NK-92 (cell line): ENCODE results near the gene DCDC2C.
"Not testable (repeated sequence)": the region's sequence is repeated elsewhere in the genome, so short reads cannot be mapped to it uniquely, and the experiment has no call there.

ENCODE experiments used
- DNase-seq: peaks from one replicate; lab custom pipeline; 2025; ENCODE audit not compliant: unreplicated experiment; lab: John Stamatoyannopoulos, UW

Gene DCDC2C

DNA sequence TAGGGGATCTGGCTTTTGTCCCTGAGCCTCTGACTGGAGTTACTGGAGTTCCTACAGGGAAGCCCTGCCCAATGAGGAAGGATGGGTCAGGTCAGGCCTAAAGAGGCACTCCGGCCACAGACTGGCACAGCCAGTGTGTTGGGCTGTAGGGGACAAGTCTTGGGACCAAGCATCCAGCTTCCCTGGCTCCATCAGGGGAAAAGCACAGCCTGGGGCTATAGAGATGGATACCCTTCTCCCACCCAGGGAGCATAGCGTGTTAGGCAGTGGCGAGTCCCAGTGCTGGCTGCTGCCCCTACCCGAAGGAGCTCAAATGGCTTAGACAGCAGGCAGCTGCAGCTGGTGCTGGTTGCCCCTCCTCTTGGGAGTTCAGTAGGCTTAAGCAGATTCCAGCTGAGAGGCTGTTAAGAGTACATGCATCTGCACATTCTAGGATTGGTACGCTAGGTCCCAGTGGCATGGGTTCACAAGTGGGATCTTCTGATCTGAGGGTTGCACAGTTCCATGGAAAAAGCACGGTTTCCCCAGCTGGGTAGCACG, 111.4 kb downstream of the DCDC2C start:
- no peak for DNase-seq

DNA sequence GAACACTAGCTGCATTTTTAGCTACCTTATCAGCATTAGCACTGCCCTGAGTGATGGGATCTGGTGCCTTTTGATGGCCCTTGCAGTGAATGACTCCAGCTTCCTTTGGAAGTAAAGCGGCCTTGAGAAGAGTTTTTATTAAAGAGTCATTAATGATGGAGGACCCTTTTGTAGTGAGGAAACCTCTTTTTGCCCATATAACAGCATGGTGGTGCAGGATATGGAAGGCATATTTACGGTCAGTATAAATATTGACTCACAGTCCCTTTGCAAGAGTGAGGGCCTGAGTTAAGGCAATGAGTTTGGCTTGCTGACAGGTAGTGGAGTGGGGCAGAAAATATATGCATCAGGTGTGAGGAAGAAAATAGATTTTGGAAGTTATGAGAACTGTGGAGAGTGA, 113.8 kb downstream of the DCDC2C start:
- not testable (repeated sequence) for DNase-seq

DNA sequence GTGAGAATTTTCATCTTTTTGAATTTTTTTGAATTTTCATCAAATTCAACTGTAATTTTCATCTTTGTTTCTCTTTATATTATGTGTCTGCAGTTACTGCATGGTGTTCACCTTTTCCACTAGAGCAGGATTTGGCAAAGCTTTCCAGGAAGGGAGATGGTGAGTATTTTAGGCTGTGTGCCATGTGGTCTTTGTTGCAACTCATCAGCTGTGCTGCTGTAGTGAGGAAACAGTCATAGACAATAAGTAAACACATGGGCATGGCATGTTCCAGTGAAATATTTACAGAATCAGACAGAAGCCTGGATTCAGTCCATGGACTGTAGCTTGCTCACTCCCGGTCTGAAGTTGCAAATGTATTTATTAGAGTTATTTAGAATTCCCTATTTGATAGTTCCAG, 120.4 kb downstream of the DCDC2C start:
- no peak for DNase-seq

DNA sequence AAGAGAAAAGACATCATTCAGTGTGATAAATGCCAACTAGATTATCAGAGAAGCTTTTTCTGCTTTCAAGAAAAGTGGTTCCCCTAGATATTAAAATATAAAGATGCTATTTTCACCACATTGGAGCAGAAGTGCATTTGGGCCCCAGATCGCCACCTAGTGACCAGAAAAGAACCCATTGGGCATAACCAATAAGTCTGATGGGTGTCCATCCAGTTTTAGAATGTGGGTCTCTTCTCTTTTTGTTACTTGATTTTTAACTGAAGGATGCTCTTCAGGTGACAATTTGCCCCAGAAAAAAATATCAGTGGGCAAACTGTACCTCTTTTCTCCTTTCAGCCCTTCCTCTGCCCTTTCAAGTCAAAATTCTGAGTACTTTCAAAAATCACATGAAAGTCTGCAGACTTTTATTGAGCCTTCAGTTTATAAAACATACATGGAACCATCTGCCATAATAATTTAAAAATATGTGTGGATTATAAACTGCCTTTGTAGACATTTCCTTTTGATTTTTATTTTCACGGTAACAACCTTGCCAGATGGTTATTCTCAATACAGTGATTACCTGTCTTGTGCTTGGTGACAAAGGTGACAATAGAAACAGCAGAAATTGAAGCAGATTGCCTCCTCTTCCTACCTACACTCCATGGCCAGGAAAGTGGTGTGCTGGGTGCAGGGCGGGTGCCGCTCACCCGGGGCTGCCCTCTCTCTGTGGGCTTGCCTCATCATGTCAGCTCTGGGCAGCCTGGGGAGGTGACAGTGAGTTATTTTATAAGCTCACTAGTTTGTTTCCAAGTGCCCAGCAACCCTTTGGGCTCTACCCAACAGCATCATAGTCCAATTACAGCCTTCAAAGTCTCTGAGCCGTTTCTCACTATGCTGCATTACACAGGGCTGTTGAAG, 124.5 kb downstream of the DCDC2C start:
- no peak for DNase-seq

DNA sequence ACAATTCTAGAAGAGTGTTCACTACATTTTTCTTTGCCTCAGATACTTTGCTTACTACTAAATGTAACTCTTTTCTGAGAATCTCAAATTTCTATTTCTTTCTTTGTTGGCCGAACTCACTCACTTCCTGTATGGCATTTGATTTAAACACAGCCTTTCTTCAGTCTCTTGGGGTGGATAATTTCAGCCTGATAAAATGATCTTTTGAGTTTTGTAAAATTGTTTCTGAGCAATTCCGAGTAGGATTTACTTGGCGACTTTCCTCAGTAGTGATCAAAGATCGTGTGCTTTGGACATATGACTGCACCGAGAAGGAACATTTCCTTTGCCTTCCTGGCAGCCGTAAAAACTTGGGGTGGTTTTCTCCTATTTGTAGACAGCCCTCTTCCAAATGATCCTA, 127.4 kb downstream of the DCDC2C start:
- no peak for DNase-seq

DNA sequence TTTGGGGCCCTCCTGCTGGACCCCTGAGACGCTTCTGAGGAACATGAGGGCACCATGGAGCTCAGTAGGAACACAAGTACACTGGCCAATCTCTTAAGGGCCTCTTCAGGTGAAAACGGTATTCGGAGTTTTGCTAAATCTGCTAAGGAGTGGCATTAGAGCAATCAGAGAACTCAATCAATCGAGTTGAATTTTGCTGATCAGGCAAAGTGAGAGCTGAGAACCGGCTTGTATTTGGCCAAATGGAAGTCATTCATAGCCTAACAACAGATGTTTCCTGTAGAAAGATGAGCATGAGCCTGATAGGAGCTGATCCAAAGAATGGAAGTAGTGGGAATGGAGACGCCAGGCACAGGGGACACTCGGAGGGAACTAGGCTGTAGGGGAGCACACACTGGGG, 133.7 kb downstream of the DCDC2C start:
- no peak for DNase-seq

DNA sequence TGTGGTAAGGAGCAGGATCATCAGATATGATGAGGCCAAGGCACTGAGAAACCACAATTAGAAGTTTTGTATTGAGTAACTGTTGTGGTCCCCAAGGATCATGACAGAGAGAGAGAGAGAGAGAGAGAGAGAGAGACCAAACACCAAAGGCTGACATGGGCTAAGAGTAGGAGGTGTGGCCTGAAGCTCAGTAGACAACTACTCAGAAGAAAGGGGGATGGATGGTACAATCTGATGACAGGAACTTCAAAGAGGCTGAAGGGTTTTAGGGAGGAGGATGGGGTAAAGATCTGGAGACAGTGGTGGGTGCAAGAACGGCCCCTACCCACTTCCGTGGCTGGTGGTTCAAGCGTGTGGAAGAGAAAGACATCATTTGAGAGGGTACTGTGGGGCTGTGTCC, 135.0 kb downstream of the DCDC2C start:
- DNase-seq = no peak

DNA sequence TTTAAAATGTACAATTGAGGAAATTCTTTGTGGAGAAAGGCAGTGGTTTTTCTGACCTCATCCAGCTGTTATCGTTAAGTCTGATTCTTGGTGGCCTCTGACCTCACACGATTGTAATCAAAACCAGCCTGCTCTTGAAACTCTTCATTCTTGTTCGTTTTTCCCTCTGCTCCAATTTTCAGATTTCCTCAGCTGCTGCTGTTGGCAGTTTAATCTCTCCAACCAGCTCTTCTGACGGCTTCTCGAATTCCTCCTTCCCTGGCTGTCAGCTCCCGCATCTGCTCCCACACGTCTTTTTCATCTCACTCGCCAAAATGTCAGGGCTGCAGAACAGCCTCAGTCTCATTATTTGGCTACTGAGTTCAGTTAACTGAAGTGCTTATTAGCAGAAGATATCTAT, 136.1 kb downstream of the DCDC2C start:
- DNase-seq = no peak

DNA sequence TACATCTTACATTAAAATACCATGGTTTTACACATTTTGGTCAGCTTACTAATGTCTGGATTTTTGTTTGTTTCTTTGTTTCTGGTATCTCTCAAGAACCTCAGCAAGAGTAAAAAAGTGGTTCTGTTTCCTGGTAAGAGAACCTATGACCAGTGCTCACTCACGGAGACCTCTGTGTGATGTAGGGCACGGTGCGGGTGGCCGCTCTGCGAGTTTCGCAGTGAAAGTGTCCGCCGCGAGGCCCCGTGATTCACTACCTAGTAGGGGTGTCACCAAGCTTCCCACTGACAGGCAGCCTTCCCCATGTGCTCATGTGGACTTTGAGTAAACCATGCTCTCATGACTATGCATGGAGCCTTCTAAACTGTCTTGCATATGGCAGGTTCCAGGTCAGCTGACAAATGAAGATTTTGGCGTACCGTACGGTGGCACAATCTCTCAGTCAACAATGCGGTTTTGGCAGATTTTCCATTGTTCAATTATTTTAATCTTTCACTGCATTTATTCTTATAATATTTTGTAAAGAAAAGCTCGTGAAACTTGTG, 137.3 kb downstream of the DCDC2C start:
- DNase-seq = no peak

DNA sequence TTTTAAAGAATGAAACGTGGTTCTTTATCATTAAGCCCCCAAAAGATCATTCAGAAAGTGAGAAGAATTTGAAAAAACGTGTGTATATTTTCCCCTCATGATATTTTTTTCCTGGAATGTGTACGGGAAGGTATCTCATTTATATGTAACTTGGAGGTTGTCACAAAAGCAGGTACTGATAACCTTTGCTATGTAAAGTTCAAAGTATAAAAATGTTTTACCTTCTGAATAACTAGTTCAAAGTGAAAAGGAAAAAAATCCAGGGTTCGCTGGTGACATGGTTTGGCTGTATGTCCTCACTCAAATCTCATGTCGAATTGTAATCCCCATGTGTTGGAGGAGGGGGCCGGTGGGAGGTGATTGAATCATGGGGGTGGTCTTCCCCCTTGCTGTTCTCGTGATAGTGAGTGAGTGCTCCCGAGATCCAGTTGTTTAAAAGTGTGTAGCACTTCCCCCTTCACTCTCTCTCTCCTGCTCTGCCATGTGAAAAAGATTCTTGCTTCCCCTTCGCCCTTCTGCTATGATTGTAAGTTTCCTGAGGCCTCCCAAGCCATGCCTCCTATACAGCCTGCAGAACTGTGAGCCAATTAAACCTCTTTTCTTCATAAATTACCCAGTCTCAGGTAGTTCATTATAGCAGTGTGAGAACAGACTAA, 144.2 kb downstream of the DCDC2C start:
- no peak for DNase-seq

DNA sequence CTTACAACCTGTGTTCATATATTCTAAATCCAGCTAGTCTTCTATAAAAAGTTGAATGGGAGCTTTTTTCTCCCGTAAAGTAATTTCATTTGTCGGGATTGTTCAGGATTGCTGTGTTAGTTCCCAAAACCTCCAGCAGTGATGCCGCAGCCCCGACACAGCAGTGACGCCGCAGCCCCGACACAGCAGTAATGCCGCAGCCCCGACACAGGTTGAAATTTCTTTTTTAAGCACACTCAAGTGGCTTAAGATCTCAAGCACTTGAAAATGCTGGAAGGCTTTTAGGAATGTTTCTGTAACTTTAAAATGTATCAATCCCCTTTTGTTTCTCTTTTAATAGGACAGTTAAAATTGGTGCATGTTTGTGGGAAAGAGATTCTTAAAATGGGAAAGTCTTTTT, 145.4 kb downstream of the DCDC2C start:
- DNase-seq = no peak

DNA sequence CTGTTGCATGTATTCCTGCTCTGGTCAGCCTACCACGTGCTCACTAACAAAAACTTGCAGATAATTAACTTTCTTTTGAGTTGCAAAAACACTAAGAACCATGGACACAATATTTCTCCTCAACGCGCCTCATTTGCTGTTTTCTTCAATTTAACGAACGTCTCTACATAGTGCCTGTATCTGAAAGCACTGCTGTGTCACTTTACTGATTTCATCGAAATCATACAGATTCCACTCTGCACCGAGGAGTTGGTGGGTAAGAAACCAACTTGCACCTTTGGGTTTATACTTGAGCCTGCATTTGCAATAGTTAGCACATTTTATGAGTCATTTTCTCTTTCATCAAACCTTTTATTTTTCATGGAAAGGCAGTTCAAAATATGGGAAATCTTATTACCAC, 145.8 kb downstream of the DCDC2C start:
- DNase-seq = no peak

DNA sequence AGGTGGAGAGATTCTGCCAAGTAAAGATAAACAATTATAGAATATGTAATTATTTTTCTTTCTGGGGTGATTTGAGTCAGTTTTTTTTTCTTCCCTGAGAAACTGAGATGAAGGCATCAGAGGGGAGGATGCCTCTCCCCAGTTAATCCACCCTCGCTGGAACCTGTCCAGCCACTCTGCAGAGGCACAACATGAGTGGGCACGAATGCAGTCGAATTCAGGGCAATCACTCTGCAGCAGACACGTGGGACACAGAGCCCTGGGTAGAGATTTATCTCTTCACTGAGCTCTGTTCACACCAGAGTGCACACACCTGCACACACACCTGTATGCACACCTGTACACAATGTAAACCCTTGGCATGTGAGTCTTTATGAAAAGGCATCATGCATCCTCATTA, 154.2 kb downstream of the DCDC2C start:
- no peak for DNase-seq

DNA sequence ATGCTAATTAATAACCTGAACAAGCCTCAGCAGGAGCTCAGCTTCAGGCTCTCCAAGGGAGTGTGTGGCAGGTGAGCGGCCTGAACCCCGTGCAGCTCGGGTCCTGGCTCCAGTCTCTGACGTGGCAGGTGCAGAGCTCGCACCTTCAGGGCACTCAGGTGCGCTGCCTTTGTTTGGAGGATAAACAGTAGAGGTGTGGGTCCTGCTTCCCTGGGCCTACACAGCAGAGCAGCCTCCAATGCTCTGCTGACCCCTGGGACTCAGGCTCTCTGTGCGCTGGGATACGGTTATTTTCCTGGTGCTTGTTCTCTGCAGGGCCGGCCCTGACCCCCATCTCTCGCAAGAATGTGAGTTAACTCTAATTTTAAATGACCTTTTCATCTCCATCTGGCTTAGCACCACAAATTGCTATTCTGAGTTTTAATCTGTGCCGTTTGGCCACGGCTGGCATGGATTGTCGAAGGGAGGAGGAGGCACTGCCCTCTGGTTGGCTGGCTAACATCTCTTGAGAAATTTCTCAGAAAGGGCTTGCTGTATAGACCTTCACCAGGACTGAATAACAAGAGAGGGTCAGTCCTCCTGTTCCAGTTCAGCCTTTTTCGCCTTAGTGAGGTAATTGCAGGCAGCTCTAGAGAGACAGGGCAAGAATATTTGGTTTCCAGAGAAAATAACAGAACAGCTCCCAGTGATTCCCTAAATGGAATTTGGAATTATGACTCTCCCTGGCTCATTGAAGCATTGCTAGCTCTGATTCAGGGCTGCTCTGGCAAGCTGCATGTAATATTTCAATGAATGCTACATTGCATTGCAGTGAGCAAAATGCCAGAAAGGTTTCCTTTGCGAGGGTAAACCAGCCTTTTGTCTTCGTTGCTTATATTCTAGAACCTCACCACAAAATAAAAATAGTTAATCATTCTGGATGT, 161.8 kb downstream of the DCDC2C start:
- DNase-seq = no peak

DNA sequence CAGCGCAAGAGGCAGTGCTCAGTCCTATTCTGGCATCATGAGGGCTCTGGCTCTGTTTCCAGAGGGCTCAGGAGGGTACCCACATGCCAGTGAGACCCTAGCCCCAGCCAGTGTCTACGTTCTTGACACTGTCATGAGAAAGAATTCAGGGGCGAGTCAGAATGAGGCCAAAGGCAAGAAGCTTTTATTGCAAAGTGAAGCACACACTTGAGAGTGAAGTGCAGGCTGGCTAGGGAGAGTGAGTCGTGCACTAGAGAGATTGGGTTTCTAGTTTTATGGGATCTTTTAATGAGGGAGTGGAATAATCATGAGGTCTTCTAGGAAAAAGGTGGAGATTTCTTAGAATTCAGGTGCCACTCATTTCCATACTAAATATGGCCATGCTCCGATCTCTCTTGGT, 164.1 kb downstream of the DCDC2C start:
- no peak for DNase-seq

DNA sequence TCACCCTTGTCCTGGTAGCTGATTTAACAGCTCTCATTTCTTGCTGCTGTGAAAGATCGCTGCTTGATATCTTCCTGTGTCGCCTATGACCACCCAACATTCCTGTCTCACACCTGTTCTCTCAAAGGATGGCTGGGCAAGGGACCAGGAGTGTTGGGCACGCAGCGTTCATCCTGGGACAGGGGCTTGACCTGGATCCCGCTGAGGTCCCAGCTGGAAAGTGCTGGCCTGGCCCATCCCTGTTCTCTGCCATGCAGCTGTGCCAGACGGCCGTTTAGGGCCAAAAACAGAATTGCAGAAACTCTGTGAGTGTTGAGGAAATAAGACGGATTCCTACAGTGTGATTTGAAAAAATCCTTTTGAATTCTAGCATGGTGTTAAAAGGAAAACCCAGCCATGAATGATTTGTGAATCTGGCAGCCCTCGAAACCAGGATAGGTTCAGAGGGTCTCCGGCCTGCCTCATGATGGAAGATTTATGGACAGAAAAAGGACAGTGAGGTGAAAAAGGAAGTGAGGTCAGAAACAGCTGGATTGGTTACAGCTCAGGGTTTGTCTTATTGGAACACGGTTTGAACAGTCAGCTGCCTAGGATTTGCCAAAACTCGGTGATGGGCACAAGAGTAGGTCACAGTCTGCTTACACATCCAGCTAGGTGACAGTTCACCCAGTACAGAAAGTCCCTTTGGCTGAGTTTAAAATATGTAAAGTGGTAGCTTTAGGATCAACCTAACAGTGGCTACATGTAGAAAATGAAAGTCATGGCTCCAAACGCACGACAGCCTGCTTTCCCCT, 164.8 kb downstream of the DCDC2C start:
- DNase-seq = no peak

DNA sequence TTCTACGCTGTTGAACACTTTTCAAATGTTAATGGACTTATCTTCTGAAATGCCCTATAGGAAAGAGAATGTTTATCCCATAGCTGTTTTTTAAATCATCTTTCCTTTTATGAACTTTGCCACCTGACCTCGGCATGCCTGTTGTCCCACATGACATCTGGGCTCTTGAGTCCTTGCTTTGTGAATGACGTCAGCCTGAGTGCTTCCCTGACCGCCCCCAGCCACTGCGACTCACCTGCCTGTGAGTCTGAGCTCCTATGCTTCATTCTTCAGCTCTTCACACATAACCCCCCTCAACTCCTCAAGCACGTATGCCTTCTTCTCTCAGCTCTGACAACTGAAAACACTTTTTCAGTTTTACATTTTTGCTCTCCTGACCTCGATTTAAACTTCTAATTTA, 166.8 kb downstream of the DCDC2C start:
- DNase-seq = no peak

DNA sequence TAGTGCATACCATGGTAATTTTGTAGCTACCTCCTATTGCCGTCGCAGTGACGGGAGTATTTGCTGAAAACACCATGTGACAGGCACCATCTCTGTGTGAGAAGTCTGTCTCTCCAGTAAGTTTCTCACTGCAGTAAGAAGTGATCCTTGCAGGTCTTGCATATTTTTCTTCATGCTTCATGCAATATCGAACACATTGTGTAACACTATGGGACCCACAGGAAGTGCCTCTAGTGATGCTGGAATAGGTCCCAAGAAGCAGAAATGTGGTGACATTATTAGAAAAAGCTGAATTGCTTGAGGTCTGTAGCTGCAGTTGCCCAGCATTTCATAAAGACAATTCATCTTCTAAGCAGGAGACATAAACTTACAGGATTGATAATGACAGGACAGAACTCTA, 167.6 kb downstream of the DCDC2C start:
- no peak for DNase-seq

DNA sequence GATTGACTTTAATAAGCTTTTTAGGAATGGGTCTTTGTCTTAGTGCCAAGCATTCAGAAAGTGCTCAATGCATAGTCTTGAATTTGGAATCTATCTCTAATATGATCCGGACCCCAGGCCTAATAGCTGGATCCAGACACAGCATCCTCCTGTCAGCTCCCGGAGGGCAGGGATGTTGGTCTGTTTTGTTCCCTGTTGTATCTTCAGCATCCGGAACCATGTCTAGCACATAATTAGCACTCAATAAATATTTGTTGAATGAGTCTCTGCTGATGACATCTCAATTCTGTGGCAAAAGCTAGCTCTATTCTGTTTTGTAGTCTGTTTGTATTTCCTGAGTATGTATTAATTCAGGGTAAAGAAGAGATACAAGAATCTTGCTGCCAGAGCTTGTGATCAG, 169.1 kb downstream of the DCDC2C start:
- DNase-seq = no peak

DNA sequence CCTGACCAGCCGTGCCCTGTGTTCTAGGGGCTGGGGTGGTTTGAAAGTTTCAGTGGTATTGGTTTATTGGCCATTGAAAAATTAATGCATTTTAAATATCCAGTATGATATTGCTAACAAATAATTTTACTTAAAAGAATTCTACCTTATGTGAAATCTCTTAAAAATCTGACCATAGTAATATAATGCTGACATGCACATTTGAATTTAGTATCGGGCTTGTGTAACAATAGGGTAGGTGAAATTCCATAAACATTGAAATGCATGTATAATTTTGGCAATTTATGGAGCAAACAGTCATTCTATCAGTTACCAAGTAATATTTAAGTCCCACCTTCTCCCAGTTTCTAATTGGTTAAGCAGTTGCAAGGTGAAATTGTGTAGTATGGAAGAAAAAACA, 170.5 kb downstream of the DCDC2C start:
- no peak for DNase-seq
